CD4-positive, alpha-beta T cell treated with Interferon gamma for 1 hour (primary cell): ENCODE data around the gene OTOGL.

ENCODE experiments used
- DNase-seq: peaks from one replicate; pipeline ENCODE4 v3.0.0-alpha.2; 2020

OTOGL gene

GRCh38 chr12:80401191-80401590, 301.9 kb downstream of the OTOGL start:
- DNase-seq, result no peak

DNA sequence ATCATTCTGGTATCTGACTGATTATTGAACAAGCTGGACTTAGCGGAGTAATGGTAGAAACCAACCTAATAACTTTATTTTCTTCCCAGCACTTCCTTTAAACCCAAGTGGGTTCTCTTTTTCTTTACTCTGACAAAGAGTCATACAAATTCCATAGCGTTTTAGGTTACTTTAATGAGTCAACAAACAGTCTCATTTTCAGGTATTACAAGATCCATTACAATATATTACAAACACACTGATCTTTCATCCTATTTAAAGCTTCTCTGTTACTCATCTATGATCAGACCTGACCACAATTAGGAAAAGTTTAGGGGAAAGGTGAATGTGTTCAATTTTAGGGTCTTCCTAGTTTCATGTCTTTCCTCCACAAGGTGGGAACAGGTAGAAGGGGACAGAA, 305.3 kb downstream of the OTOGL start:
- no peak for DNase-seq

DNA sequence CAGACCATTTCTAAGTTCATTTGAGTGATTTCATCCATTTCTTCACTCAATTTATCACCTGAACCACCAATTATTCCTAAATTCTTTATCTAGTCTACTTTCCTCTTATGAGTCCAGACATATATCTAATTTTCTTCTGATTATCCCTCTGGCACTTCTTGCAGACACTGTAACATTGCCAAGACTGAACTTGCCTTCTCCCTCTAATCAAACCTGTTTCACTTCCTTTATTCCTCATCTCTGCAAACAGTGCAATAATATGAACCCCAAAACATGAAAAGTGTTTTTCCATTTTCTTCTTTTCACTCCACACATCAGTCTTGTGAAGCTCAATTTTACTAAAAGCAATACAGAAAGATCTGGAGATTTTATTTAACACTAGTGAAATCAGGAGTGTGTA, 306.9 kb downstream of the OTOGL start:
- DNase-seq, result no peak

GRCh38 chr12:80411787-80412186, 312.4 kb downstream of the OTOGL start:
- DNase-seq, result no peak

DNA sequence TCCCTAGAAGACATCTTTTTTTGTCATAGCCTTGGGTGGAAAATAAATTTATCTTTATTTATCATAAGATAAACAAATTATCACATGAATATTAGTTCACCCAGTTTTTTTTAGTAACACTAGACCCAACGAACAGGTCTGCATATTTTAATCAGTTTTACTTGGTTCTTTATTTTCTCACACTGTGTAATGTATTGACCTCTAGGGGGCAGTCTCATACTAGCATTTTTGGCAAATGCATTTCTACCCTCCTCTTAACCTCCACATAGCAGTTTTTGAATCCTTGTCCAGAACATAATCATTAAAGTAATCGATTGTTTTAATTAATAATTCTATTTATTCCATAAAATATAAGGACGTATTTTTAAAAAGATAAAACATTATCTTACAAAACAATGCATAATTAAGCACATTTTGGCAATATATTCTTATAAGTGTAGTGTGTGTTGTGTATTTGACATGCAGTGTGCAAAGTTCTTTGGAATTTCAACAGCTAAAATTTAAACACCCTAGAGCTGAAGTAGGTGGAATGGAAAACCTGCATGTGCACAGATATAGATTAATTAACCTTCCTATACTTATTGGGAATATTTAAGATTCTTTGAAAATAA, 313.1 kb downstream of the OTOGL start:
- DNase-seq, result no peak

DNA sequence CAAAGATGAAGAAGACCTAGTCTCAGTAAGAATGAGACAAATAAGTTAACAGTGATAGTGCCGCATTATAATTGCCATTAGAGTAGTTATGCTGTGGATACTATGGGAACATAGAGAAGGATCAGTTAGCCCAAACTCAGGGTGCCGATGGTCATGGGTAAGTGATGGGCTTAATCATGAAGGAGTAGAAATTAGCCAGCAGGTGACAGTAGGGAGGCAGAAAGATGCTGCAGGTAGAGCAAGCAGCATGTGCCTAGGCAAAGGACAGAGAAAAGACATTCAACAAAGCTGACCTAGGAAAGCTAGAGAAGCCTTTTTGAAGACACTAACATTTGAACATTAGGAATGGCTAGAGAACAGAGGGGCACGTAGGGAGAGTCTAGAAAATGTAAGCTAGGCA, 314.1 kb downstream of the OTOGL start:
- DNase-seq, result no peak

- no peak for DNase-seq
These were observed 316.1 kb downstream of the OTOGL start for GRCh38 chr12:80415466-80415865.

- no peak for DNase-seq
These were observed 320.3 kb downstream of the OTOGL start for GRCh38 chr12:80419644-80420043.

DNA sequence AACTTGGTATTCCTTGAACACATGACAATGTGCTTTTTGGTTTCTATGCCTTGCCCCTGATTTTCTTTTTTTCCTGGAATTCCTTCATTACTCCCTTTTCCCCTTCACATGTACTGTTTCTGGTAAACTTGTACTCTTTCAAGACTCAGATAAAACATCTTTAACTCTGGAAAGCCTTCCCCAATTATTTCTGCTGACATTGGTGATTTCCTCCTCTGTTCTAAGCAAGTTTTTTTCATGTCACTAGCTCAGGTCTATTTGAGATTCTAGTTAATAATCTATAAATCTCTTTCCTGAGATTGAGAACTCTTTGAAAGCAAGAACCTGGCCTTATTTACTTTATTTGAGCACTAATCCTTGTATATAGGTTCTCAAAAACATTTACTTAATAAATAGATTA, 320.7 kb downstream of the OTOGL start:
- no peak for DNase-seq

GRCh38 chr12:80422550-80422949, 323.2 kb downstream of the OTOGL start:
- DNase-seq, result no peak
